ENCODE data around the gene SPON2. TPM values are rescaled to one million over a fixed set of nuclear protein-coding genes. Genes with fewer than 3 reads are reported as not detected.

The SPON2 gene
- total RNA-seq, 1 donor from 2014 or later = 12.1 TPM

- intact Hi-C loops (cut with micrococcal nuclease) = no loop called here
- Mint-ChIP-seq H3K27me3 (ENCODE audit: insufficient read depth) (no peaks in the 10 kb centered on the region), H3K4me1 (ENCODE audit: low read depth) (peaks cover 13% of the 10 kb centered on the region), H3K27ac (no peak overlapping the region), H3K9me3 (no peaks in the 10 kb centered on the region), H3K4me3 (no peak overlapping the region), H3K36me3 (ENCODE audit: low read depth) (peaks cover 11% of the 10 kb centered on the region)
- DNase-seq (ENCODE audit: low spot score) = no peak
Observed at GRCh38 chr4:1196421-1197183, 24.2 kb upstream of the SPON2 start.

DNA sequence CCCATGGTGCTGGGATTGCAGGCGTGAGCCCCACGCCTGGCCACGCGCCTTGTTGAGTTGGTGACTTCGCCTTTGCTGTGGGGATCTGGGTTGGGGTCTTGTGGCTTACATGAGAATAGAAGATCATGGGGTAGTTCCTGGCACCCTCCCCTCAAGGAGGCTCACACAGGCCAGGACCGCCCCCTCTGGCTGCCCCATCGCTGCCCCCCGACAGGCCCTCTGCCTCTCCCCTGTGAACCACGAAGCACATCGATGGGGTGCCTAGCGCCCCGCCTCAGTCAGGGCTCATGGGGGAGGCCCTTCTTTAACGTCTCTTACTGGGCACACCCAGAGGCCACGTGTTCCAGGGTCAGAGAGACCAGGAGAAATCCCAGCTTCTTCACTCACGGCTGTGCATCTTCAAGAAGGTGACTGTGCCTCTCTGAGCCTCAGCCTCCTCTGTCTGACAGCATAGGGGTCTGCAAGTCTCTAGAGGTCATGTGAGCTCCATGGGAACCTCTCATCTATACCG, 23.6 kb upstream of the SPON2 start:
- Mint-ChIP-seq H3K4me1 (ENCODE audit: low read depth) (peaks cover 13% of the 10 kb centered on the region), H3K4me3 (no peak overlapping the region), H3K27me3 (ENCODE audit: insufficient read depth) (no peaks in the 10 kb centered on the region), H3K27ac (no peak overlapping the region), H3K36me3 (ENCODE audit: low read depth) (peaks cover 11% of the 10 kb centered on the region), H3K9me3 (no peaks in the 10 kb centered on the region)
- DNase-seq (ENCODE audit: low spot score) = no peak
- intact Hi-C loops (cut with micrococcal nuclease) = no loop called here

- H3K4me3 Mint-ChIP-seq = no peak overlapping the region
- H3K27me3 Mint-ChIP-seq (ENCODE audit: insufficient read depth) = no peaks in the 10 kb centered on the region
Observed at GRCh38 chr4:1195109-1195671, 22.8 kb upstream of the SPON2 start.

GRCh38 chr4:1194010-1194900, 21.9 kb upstream of the SPON2 start:
- DNase-seq (ENCODE audit: low spot score) = no peak
- Mint-ChIP-seq H3K4me3 (no peak overlapping the region), H3K9me3 (no peaks in the 10 kb centered on the region), H3K36me3 (ENCODE audit: low read depth) (peaks cover 11% of the 10 kb centered on the region), H3K27ac (no peak overlapping the region), H3K27me3 (ENCODE audit: insufficient read depth) (no peaks in the 10 kb centered on the region), H3K4me1 (ENCODE audit: low read depth) (peaks cover 13% of the 10 kb centered on the region)
- intact Hi-C loops (cut with micrococcal nuclease) = no loop called here

More at GRCh38 chr4:1195109-1195671, 22.8 kb upstream of the SPON2 start:
- Mint-ChIP-seq H3K4me1 (ENCODE audit: low read depth) (peaks cover 13% of the 10 kb centered on the region), H3K36me3 (ENCODE audit: low read depth) (peaks cover 11% of the 10 kb centered on the region), H3K27ac (no peak overlapping the region), H3K9me3 (no peaks in the 10 kb centered on the region)
- no peak for DNase-seq (ENCODE audit: low spot score)
- intact Hi-C loops (cut with micrococcal nuclease) = no loop called here

GRCh38 chr4:1193206-1194009, 21.0 kb upstream of the SPON2 start:
- intact Hi-C loops (cut with micrococcal nuclease) = no loop called here
- no peak overlapping the region for H3K4me3 Mint-ChIP-seq
- peak overlapping the region; percentile 52 for H3K27ac Mint-ChIP-seq

GRCh38 chr4:1192493-1193205, 20.3 kb upstream of the SPON2 start:
- DNase-seq (ENCODE audit: low spot score) = no peak
- Mint-ChIP-seq H3K36me3 (ENCODE audit: low read depth) (peaks cover 10% of the 10 kb centered on the region), H3K4me1 (ENCODE audit: low read depth) (peaks cover 4% of the 10 kb centered on the region), H3K27me3 (ENCODE audit: insufficient read depth) (no peaks in the 10 kb centered on the region), H3K27ac (peak overlapping the region; percentile 52), H3K9me3 (no peaks in the 10 kb centered on the region), H3K4me3 (no peak overlapping the region)
- intact Hi-C loops (cut with micrococcal nuclease) = no loop called here

More at GRCh38 chr4:1193206-1194009, 21.0 kb upstream of the SPON2 start:
- DNase-seq (ENCODE audit: low spot score) = no peak
- Mint-ChIP-seq H3K4me1 (ENCODE audit: low read depth) (peaks cover 10% of the 10 kb centered on the region), H3K36me3 (ENCODE audit: low read depth) (peaks cover 12% of the 10 kb centered on the region), H3K27me3 (ENCODE audit: insufficient read depth) (no peaks in the 10 kb centered on the region), H3K9me3 (no peaks in the 10 kb centered on the region)

DNA sequence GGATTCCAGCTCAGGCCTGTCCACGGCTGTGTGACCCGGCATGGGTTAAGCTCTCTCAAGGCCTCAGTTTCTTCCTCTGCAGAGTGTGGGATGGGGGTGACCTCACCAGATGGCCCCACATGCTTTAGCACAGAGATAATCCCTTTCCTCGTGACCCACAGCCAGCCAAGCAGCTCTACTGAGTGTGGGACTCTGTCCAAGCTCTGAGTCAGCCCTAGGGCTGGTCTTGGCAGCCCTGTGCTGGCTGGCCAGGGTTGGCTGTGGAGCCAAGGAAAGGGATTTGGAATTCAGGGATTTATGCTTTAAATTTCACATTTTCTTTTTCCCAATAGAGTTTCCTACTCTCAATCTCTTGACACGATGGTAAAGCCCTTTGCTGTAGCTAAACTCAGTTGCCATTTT, 19.7 kb upstream of the SPON2 start:
- Mint-ChIP-seq H3K4me3 (no peak overlapping the region), H3K27ac (no peak overlapping the region), H3K36me3 (ENCODE audit: low read depth) (peaks cover 7% of the 10 kb centered on the region), H3K4me1 (ENCODE audit: low read depth) (peaks cover 4% of the 10 kb centered on the region), H3K27me3 (ENCODE audit: insufficient read depth) (no peaks in the 10 kb centered on the region), H3K9me3 (no peaks in the 10 kb centered on the region)
- DNase-seq (ENCODE audit: low spot score) = no peak
- intact Hi-C loops (cut with micrococcal nuclease) = no loop called here

GRCh38 chr4:1191621-1192020, 19.2 kb upstream of the SPON2 start:
- Mint-ChIP-seq H3K36me3 (ENCODE audit: low read depth) (peaks cover 4% of the 10 kb centered on the region), H3K4me3 (no peak overlapping the region), H3K27me3 (ENCODE audit: insufficient read depth) (no peaks in the 10 kb centered on the region), H3K9me3 (no peaks in the 10 kb centered on the region), H3K27ac (no peak overlapping the region), H3K4me1 (ENCODE audit: low read depth) (peaks cover 9% of the 10 kb centered on the region)
- no peak for DNase-seq (ENCODE audit: low spot score)
- intact Hi-C loops (cut with micrococcal nuclease) = no loop called here

- intact Hi-C loops (cut with micrococcal nuclease) = loop anchor here (1.0 kb wide), 3 partner anchors 14 to 81 kb away; no protein-coding TSS in a partner anchor
- Mint-ChIP-seq H3K4me1 (ENCODE audit: low read depth) (peaks cover 30% of the 10 kb centered on the region), H3K9me3 (peaks cover 5% of the 10 kb centered on the region), H3K27ac (peak overlapping the region; percentile 28), H3K27me3 (ENCODE audit: insufficient read depth) (no peaks in the 10 kb centered on the region), H3K36me3 (ENCODE audit: low read depth) (peaks cover 9% of the 10 kb centered on the region), H3K4me3 (no peak overlapping the region)
- DNase-seq (ENCODE audit: low spot score) = peak; percentile 34
Observed at GRCh38 chr4:1187182-1187581, 14.8 kb upstream of the SPON2 start.

DNA sequence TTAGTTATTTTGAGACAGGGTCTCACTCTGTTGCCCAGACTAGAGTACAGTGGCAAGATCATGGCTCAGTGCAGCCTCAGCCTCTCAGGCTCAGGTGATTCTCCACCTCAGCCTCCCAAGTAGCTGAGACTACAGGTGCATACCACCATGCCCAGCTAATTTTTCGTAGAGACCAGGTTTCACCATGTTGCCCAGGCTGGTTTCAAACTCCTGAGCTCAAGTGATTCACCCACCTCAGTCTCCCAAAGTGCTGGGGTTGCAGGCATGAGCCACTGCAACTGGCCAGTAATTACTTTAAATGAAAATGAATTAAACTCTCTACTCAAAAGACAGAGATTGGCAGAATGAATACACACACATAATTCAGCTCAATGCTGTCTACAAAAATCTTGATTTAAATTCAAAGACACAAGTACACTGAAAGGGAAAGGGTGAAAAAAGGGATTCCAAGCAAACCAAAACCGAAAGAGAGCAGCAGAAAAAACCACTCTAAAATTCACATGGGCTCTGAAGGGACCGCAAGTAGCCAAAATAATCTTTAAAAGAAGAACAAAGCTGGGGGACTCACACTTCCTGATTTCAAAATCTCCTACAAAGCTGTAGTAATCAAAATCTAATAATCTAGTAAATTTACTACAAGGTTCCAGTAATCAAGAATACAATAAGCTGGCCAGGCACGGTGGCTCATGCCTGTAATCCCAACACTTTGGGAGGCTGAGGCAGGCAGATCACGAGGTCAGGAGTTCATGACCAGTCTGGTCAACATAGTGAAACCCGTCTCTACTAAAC, 11.8 kb upstream of the SPON2 start:
- Mint-ChIP-seq H3K9me3 (peaks cover 29% of the 10 kb centered on the region), H3K4me1 (ENCODE audit: low read depth) (peaks cover 31% of the 10 kb centered on the region), H3K4me3 (no peak overlapping the region), H3K27ac (peak overlapping the region; percentile 48), H3K36me3 (ENCODE audit: low read depth) (peaks cover 23% of the 10 kb centered on the region), H3K27me3 (ENCODE audit: insufficient read depth) (peaks cover 4% of the 10 kb centered on the region)
- intact Hi-C loops (cut with micrococcal nuclease) = no loop called here
- no peak for DNase-seq (ENCODE audit: low spot score)

DNA sequence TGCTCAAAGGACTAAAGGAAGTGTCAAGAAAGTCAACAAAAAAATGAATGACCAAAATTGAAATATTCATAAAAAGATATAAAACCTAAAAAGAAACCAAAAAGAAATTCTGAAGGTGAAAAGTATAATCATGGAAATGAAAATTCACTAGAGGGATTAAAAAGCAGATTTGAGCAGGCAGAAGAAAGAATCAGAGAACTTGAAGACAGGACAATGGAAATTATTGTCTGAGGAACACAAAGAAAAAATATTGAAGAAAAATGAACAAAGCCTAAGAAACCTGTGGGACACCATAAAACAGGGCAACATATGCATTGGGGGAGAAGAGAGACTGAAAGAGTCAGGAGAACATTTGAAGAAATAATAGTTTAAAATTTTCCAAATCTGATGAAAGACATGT, 9.9 kb upstream of the SPON2 start:
- H3K9me3 Mint-ChIP-seq = peaks cover 29% of the 10 kb centered on the region
- H3K27me3 Mint-ChIP-seq (ENCODE audit: insufficient read depth) = peaks cover 4% of the 10 kb centered on the region
- H3K4me1 Mint-ChIP-seq (ENCODE audit: low read depth) = peaks cover 29% of the 10 kb centered on the region
- H3K36me3 Mint-ChIP-seq (ENCODE audit: low read depth) = peaks cover 21% of the 10 kb centered on the region
- no peak overlapping the region for H3K27ac Mint-ChIP-seq
- DNase-seq (ENCODE audit: low spot score) = no peak
- no peak overlapping the region for H3K4me3 Mint-ChIP-seq
- intact Hi-C loops (cut with micrococcal nuclease) = no loop called here
